Neuronal stem cell (in vitro differentiated cells): ENCODE results near the gene HOXC10.

ENCODE experiments used
- DNase-seq: peaks from one replicate; pipeline ENCODE4 v3.0.0-alpha.2; 2013; ENCODE audit warnings: low spot score
- H2AFZ ChIP-seq: one replicate; pipeline ENCODE4 v1.6.1; 2013; ENCODE audit warnings: mild to moderate bottlenecking, low read length, inconsistent platforms
- H2AK5ac ChIP-seq: 2 replicates; pipeline ENCODE4 v1.6.1; 2013; ENCODE audit warnings: low read depth, mild to moderate bottlenecking, inconsistent platforms, low read length, moderate library complexity, mixed read lengths
- H2BK120ac ChIP-seq: 2 replicates; pipeline ENCODE4 v1.6.1; 2013; ENCODE audit warnings: low read depth, mild to moderate bottlenecking, inconsistent platforms, low read length, moderate library complexity, mixed read lengths
- H2BK12ac ChIP-seq: one replicate; pipeline ENCODE4 v1.6.1; 2013; ENCODE audit warnings: low read length, inconsistent platforms
- H2BK15ac ChIP-seq: 2 replicates; pipeline ENCODE4 v1.6.1; 2013; ENCODE audit warnings: mild to moderate bottlenecking, low read length, inconsistent platforms, mixed read lengths
- H2BK5ac ChIP-seq: one replicate; pipeline ENCODE4 v1.6.1; 2013; ENCODE audit warnings: inconsistent platforms, mild to moderate bottlenecking, low read length, moderate library complexity
- H3K14ac ChIP-seq: one replicate; pipeline ENCODE4 v1.6.1; 2013; ENCODE audit warnings: low read length, inconsistent platforms
- H3K18ac ChIP-seq: 2 replicates; pipeline ENCODE4 v1.6.1; 2013; ENCODE audit warnings: low read length, inconsistent platforms
- H3K23ac ChIP-seq: 2 replicates; pipeline ENCODE4 v1.6.1; 2013; ENCODE audit warnings: low read depth, mild to moderate bottlenecking, mixed read lengths, low read length, inconsistent platforms; ENCODE audit not compliant: poor library complexity
- H3K27ac ChIP-seq: replicated peaks from 3 replicates; pipeline ENCODE4 v1.5.1; 2013; ENCODE audit warnings: low read length, inconsistent platforms
- H3K27me3 ChIP-seq, 3 experiments: 2 replicates each; pipeline ENCODE4 v1.6.1; 2013; ENCODE audit warnings: low read length in 3 of 3, mild to moderate bottlenecking in 2 of 3, inconsistent platforms in 1 of 3, low read depth in 1 of 3, mixed read lengths in 1 of 3, moderate library complexity in 1 of 3; ENCODE audit not compliant: control insufficient read depth in 3 of 3, insufficient read depth in 3 of 3
- H3K36me3 ChIP-seq, 2 donors: replicated peaks in 1 of 2; 2 replicates each; pipeline ENCODE4 v1.6.1; 2013; ENCODE audit warnings: low read length in 2 of 2; ENCODE audit not compliant: control insufficient read depth in 2 of 2, insufficient read depth in 2 of 2
- H3K4ac ChIP-seq: 2 replicates; pipeline ENCODE4 v1.6.1; 2013; ENCODE audit warnings: inconsistent platforms, mild to moderate bottlenecking, low read length, moderate library complexity
- H3K4me1 ChIP-seq, 2 donors: 1 replicate in 1 of 2; 2 replicates in 1 of 2; pipeline ENCODE4 v1.6.1; 2013; ENCODE audit warnings: low read length in 2 of 2, low read depth in 1 of 2; ENCODE audit not compliant: control insufficient read depth in 2 of 2, insufficient read depth in 1 of 2
- H3K4me2 ChIP-seq: one replicate; pipeline ENCODE4 v1.6.1; 2013; ENCODE audit warnings: mild to moderate bottlenecking, low read length, inconsistent platforms; ENCODE audit not compliant: insufficient read depth, poor library complexity, severe bottlenecking
- H3K4me3 ChIP-seq, 2 donors: 2 replicates each; pipeline ENCODE4 v1.5.1; 2013; ENCODE audit warnings: low read length in 2 of 2, mild to moderate bottlenecking in 2 of 2, inconsistent platforms in 1 of 2, moderate library complexity in 1 of 2
- H3K79me1 ChIP-seq: one replicate; pipeline ENCODE4 v1.6.1; 2013; ENCODE audit warnings: low read depth, mild to moderate bottlenecking, inconsistent platforms, low read length, moderate library complexity
- H3K9ac ChIP-seq: one replicate; pipeline ENCODE4 v1.6.1; 2013; ENCODE audit warnings: mild to moderate bottlenecking, low read depth, low read length, inconsistent platforms; ENCODE audit not compliant: poor library complexity
- H3K9me3 ChIP-seq, 2 donors: replicated peaks in 1 of 2; 2 replicates each; pipeline versions ENCODE3 to v1.6.1; 2013; ENCODE audit warnings: low read length in 2 of 2, mild to moderate bottlenecking in 2 of 2, inconsistent platforms in 1 of 2, low read depth in 1 of 2, mixed read lengths in 1 of 2, moderate library complexity in 1 of 2; ENCODE audit not compliant: control insufficient read depth in 2 of 2, insufficient read depth in 1 of 2
- H4K8ac ChIP-seq: one replicate; pipeline ENCODE4 v1.6.1; 2013; ENCODE audit warnings: low read depth, mild to moderate bottlenecking, inconsistent platforms, low read length, moderate library complexity
- H4K91ac ChIP-seq: one replicate; pipeline ENCODE4 v1.6.1; 2013; ENCODE audit warnings: low read length, low read depth, mild to moderate bottlenecking, inconsistent platforms; ENCODE audit not compliant: poor library complexity
- WGBS, 2 donors: extraction: QIAGEN DNeasy Blood & Tissue Kit; methylation state at CpG; one replicate each; pipeline ENCODE4 v1.1.7; 2013; ENCODE audit warnings: missing lambda C conversion rate in 2 of 2, mixed read lengths in 1 of 2; ENCODE audit not compliant: insufficient read length in 2 of 2, insufficient replicate concordance in 1 of 2; ENCODE audit errors: extremely low coverage in 2 of 2; 5-methylcytosine and 5-hydroxymethylcytosine counted together

The HOXC10 gene

DNA sequence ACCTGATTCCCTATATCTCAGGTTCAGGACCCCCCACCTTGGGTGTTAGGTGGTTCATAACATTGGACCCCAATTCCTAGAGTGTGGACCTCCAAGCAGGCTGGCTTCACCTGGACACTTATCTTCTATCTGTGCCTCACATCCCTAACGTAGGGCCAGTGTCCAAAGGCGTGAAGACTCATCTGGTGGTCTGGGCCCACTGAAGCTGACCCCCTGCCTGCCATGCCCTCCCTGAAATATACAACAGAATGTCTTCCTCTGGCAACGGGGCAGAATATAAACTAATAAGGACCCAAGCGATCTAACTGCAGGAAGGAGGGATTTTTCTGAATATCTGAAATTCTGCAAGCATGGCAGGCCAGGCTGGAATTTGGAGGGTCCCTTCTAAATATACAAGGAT lies 40.7 kb upstream of the HOXC10 start:
- Histone ChIP-seq H2AFZ (no peak overlapping the region), H3K18ac (no peak overlapping the region), H3K9me3 (peaks cover 0 to 9% of the 10 kb centered on the region in 2 donors), H4K91ac (no peak overlapping the region), H3K9ac (no peak overlapping the region), H3K23ac (peak overlapping the region; percentile 47), H3K79me1 (no peaks in the 10 kb centered on the region), H4K8ac (no peak overlapping the region), H3K4me3 (no peak overlapping the region), H2BK5ac (no peak overlapping the region), H3K4me1 (no peaks in the 10 kb centered on the region), H3K36me3 (no peaks in the 10 kb centered on the region), H2BK120ac (no peak overlapping the region), H2AK5ac (no peak overlapping the region), H3K27me3 (peaks cover 45 to 99% (median 88%) of the 10 kb centered on the region in 3 experiments), H3K4ac (no peak overlapping the region), H2BK15ac (no peak overlapping the region), H2BK12ac (no peak overlapping the region), H3K27ac (no peak overlapping the region), H3K14ac (no peak overlapping the region), H3K4me2 (no peak overlapping the region)
- no CpG with 5 or more reads among the region's 4 CpGs for WGBS, 2 donors
- DNase-seq = no peak

DNA sequence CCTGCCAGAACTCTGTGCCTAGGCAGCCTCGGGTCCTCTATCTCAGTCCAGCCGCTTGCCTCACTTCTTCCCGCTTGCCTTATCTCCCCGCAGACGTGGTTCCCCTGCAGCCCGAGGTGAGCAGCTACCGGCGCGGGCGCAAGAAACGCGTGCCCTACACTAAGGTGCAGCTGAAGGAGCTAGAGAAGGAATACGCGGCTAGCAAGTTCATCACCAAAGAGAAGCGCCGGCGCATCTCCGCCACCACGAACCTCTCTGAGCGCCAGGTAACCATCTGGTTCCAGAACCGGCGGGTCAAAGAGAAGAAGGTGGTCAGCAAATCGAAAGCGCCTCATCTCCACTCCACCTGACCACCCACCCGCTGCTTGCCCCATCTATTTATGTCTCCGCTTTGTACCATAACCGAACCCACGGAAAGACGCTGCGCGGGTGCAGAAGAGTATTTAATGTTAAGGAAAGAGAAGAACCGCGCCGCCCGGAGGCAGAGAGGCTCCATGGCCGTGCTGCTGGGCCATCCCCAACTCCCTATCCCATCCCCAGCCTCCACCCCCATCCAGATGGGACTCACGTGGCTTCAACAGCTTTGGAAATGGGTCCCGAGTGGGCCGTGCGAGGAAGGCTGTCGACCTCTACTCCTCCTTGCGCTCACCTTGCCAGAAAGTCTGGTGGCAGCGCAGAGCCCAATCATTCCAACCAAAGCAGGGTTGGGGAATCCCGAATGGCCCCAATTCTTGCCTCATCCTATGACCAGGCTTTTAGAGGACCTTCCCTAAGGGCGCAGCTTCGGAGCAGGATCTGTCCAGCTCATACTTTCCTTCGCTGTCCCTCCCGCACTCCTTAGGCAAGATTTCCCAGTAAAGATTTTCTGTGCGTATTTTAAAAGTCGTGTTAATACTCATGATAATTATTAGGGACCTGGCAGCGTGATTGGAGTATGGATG lies 39.8 kb upstream of the HOXC10 start:
- DNase-seq = no peak
- peaks cover 0 to 9% of the 10 kb centered on the region in 2 donors for H3K9me3 ChIP-seq
- no peak overlapping the region for H3K27ac ChIP-seq
- peak overlapping the region; percentile 42 for H2BK5ac ChIP-seq
- H3K18ac ChIP-seq = peak overlapping the region; percentile 13
- H2BK120ac ChIP-seq = no peak overlapping the region
- no peaks in the 10 kb centered on the region for H3K4me1 ChIP-seq
- no peak overlapping the region for H4K8ac ChIP-seq
- no peak overlapping the region for H2AFZ ChIP-seq
- no peak overlapping the region for H3K9ac ChIP-seq
- H4K91ac ChIP-seq = no peak overlapping the region
- H3K4me2 ChIP-seq = no peak overlapping the region
- no peak overlapping the region for H2BK12ac ChIP-seq
- H3K4ac ChIP-seq = no peak overlapping the region
- no CpG with 5 or more reads among the region's 51 CpGs for WGBS, 2 donors
- H2AK5ac ChIP-seq = no peak overlapping the region
- H3K4me3 ChIP-seq = peak overlapping the region in 1 of 2 donors; percentile 19
- H3K14ac ChIP-seq = no peak overlapping the region
- no peaks in the 10 kb centered on the region for H3K79me1 ChIP-seq
- peak overlapping the region; percentile 87 for H3K23ac ChIP-seq
- H3K27me3 ChIP-seq = peaks cover 47 to 99% (median 88%) of the 10 kb centered on the region in 3 experiments
- H3K36me3 ChIP-seq = no peaks in the 10 kb centered on the region
- no peak overlapping the region for H2BK15ac ChIP-seq

- Histone ChIP-seq H2BK12ac (no peak overlapping the region), H3K18ac (no peak overlapping the region), H2BK120ac (no peak overlapping the region), H3K4ac (no peak overlapping the region), H4K91ac (no peak overlapping the region), H3K14ac (no peak overlapping the region), H2AK5ac (no peak overlapping the region), H3K9ac (no peak overlapping the region), H2AFZ (no peak overlapping the region), H3K9me3 (peaks cover 0 to 14% of the 10 kb centered on the region in 2 donors), H2BK15ac (no peak overlapping the region), H3K23ac (no peak overlapping the region), H3K27me3 (peaks cover 67 to 100% (median 93%) of the 10 kb centered on the region in 3 experiments), H2BK5ac (no peak overlapping the region), H3K4me1 (no peaks in the 10 kb centered on the region), H3K79me1 (no peaks in the 10 kb centered on the region), H3K36me3 (no peaks in the 10 kb centered on the region), H3K27ac (no peak overlapping the region), H4K8ac (no peak overlapping the region), H3K4me2 (no peak overlapping the region), H3K4me3 (no peak overlapping the region)
- no peak for DNase-seq
These were observed 37.2 kb upstream of the HOXC10 start for GRCh38 chr12:53947743-53948142.

DNA sequence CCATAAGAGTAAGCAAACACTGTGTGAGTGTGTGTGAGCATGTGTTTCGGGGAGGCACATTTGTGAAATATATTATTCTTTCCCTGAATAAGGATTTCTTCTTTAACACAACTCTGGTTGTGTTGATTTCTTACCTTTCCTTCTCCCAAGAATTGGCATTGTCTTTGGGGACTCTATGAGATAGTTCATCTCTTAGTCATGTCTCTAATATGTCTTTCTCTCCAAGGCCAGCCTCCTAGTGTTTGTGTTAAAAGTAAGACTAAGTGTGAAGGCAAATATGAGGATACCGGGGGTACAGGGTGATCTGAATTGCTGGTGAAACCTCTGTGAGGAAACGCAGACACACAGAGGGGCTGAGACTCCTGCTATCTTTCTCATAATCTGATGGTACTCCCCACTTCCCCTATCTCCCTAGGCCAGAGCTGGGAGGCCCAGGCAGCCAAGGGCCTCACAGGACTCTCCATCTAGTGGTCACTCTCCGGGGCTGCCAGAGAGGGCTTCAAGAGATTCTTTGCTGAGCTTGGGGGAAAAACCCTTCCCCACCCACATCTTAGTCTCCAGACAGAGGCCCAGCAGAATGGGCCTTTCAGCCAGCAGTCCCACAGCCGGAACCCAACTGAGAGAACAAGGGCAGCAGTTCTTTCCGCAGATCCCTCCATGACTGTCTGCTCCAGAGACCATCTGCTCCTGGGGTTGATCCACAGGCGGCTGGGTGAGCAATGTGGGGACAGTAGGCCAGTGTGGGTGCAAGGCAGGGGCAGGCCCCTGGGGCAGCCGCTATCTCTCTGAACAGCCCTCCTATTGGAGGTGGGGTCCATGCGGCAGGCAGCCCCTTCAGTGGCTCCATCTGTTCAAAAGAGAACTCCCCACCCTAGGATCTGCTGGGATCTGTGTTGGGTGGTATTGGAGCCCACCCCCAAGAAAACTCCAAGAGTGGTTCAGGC lies 36.0 kb upstream of the HOXC10 start:
- H4K91ac ChIP-seq = no peak overlapping the region
- H3K27me3 ChIP-seq = peaks cover 72 to 100% (median 99%) of the 10 kb centered on the region in 3 experiments
- H2AK5ac ChIP-seq = peak overlapping the region; percentile 68
- H2AFZ ChIP-seq = no peak overlapping the region
- H3K27ac ChIP-seq = no peak overlapping the region
- H2BK120ac ChIP-seq = no peak overlapping the region
- no peak overlapping the region for H3K18ac ChIP-seq
- H3K4me3 ChIP-seq = no peak overlapping the region
- peak overlapping the region; percentile 71 for H3K23ac ChIP-seq
- peaks cover 0 to 13% of the 10 kb centered on the region in 2 donors for H3K9me3 ChIP-seq
- no peak overlapping the region for H3K9ac ChIP-seq
- no peak overlapping the region for H3K14ac ChIP-seq
- no peak overlapping the region for H4K8ac ChIP-seq
- H3K4me2 ChIP-seq = no peak overlapping the region
- H2BK5ac ChIP-seq = no peak overlapping the region
- H2BK15ac ChIP-seq = no peak overlapping the region
- no CpG with 5 or more reads among the region's 9 CpGs for WGBS, 2 donors
- H2BK12ac ChIP-seq = no peak overlapping the region
- H3K4me1 ChIP-seq = no peaks in the 10 kb centered on the region
- no peaks in the 10 kb centered on the region for H3K36me3 ChIP-seq
- no peak overlapping the region for H3K4ac ChIP-seq
- H3K79me1 ChIP-seq = peaks cover 3% of the 10 kb centered on the region
- no peak for DNase-seq
